ENCODE data around the gene TMTC3. TPM values are rescaled to one million over a fixed set of nuclear protein-coding genes. Genes with fewer than 3 reads are reported as not detected.

The TMTC3 gene
- total and polyA plus RNA-seq, 2 experiments from 2014 or later: 17.7 to 53.8 TPM

DNA sequence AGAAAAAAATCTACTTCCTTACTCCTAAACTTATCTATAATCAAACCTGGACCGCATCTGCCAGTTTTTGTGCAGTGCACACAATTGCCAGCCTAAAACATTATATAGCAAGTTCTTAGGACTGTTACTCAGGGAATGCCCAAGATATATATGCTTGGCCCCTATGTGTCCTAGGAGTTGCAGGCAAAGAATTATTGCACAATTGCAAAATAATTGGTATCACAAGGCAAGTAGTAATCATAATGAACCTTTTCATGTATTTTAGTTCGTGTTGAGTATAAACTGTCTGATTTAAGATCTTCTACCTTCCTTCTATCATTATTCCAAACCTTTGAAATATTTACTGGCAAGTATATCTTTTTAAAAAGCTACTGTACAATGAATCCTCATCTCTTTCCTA is 45.5 kb downstream of the TMTC3 start:
- no peaks in the 10 kb centered on the region for H3K27me3 ChIP-seq (ENCODE audit: insufficient read depth)
- Mint-ChIP-seq H3K36me3 (ENCODE audit: low read depth) (peaks cover 33% of the 10 kb centered on the region), H3K4me1 (peaks cover 3% of the 10 kb centered on the region; the same call in 1 of the 3 replicates), H3K27ac (no peak overlapping the region), H3K27me3 (ENCODE audit: insufficient read depth, low read depth, poor library complexity) (no peaks in the 10 kb centered on the region), H3K4me3 (no peak overlapping the region), H3K9me3 (0 out of 3 replicates have a peak, but pooled peaks cover 3% of the 10 kb centered on the region)
- H3K9me2 ChIP-seq (ENCODE audit: insufficient read depth): no peaks in the 10 kb centered on the region
- H3K4me3 ChIP-seq: no peak overlapping the region
- H4K20me1 ChIP-seq (replicated peaks; ENCODE audit: insufficient read depth): no peaks in the 10 kb centered on the region
- no peak overlapping the region for H2AFZ ChIP-seq
- no peak overlapping the region for H3K27ac ChIP-seq (ENCODE audit: low read depth)
- peaks cover 5% of the 10 kb centered on the region; the same call in 1 of the 2 replicates for H3K36me3 ChIP-seq (ENCODE audit: insufficient read depth)
- DNase-seq (ENCODE audit: low spot score): no peak
- H3K79me2 ChIP-seq (replicated peaks; ENCODE audit: insufficient read depth): no peaks in the 10 kb centered on the region
- TF ChIP-seq CTCF (conservative IDR thresholded peaks at IDR 0.05; ENCODE audit: low read depth in 2 of 2): no peak
- TF ChIP-seq EZH2phosphoT487 (IDR thresholded peaks at IDR 0.05; ENCODE audit: unreplicated experiment): no peak
- TF ChIP-seq STAT1 (IDR thresholded peaks at IDR 0.05; ENCODE audit: unreplicated experiment): no peak
- TF ChIP-seq, protein P1, sequence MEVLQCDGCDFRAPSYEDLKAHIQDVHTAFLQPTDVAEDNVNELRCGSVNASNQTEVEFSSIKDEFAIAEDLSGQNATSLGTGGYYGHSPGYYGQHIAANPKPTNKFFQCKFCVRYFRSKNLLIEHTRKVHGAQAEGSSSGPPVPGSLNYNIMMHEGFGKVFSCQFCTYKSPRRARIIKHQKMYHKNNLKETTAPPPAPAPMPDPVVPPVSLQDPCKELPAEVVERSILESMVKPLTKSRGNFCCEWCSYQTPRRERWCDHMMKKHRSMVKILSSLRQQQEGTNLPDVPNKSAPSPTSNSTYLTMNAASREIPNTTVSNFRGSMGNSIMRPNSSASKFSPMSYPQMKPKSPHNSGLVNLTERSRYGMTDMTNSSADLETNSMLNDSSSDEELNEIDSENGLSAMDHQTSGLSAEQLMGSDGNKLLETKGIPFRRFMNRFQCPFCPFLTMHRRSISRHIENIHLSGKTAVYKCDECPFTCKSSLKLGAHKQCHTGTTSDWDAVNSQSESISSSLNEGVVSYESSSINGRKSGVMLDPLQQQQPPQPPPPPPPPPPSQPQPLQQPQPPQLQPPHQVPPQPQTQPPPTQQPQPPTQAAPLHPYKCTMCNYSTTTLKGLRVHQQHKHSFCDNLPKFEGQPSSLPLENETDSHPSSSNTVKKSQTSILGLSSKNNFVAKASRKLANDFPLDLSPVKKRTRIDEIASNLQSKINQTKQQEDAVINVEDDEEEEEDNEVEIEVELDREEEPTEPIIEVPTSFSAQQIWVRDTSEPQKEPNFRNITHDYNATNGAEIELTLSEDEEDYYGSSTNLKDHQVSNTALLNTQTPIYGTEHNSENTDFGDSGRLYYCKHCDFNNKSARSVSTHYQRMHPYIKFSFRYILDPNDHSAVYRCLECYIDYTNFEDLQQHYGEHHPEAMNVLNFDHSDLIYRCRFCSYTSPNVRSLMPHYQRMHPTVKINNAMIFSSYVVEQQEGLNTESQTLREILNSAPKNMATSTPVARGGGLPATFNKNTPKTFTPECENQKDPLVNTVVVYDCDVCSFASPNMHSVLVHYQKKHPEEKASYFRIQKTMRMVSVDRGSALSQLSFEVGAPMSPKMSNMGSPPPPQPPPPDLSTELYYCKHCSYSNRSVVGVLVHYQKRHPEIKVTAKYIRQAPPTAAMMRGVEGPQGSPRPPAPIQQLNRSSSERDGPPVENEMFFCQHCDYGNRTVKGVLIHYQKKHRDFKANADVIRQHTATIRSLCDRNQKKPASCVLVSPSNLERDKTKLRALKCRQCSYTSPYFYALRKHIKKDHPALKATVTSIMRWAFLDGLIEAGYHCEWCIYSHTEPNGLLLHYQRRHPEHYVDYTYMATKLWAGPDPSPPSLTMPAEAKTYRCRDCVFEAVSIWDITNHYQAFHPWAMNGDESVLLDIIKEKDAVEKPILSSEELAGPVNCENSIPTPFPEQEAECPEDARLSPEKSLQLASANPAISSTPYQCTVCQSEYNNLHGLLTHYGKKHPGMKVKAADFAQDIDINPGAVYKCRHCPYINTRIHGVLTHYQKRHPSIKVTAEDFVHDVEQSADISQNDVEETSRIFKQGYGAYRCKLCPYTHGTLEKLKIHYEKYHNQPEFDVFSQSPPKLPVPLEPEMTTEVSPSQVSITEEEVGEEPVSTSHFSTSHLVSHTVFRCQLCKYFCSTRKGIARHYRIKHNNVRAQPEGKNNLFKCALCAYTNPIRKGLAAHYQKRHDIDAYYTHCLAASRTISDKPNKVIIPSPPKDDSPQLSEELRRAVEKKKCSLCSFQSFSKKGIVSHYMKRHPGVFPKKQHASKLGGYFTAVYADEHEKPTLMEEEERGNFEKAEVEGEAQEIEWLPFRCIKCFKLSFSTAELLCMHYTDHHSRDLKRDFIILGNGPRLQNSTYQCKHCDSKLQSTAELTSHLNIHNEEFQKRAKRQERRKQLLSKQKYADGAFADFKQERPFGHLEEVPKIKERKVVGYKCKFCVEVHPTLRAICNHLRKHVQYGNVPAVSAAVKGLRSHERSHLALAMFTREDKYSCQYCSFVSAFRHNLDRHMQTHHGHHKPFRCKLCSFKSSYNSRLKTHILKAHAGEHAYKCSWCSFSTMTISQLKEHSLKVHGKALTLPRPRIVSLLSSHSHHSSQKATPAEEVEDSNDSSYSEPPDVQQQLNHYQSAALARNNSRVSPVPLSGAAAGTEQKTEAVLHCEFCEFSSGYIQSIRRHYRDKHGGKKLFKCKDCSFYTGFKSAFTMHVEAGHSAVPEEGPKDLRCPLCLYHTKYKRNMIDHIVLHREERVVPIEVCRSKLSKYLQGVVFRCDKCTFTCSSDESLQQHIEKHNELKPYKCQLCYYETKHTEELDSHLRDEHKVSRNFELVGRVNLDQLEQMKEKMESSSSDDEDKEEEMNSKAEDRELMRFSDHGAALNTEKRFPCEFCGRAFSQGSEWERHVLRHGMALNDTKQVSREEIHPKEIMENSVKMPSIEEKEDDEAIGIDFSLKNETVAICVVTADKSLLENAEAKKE (CRISPR knock-in tag; IDR thresholded peaks at IDR 0.05): no peak
- no peak for TF ChIP-seq ZNF114 (CRISPR knock-in tag; IDR thresholded peaks at IDR 0.05)
- no peak for TF ChIP-seq JUNB (IDR thresholded peaks at IDR 0.05; ENCODE audit: unreplicated experiment)
- no peak for TF ChIP-seq POLR2AphosphoS5 (IDR thresholded peaks at IDR 0.05; ENCODE audit: low read depth)
- TF ChIP-seq ZNF331 (CRISPR knock-in tag; IDR thresholded peaks at IDR 0.05; ENCODE audit: low read depth): no peak
- TF ChIP-seq NANOG (IDR thresholded peaks at IDR 0.05; ENCODE audit: borderline replicate concordance): no peak
- TF ChIP-seq EZH2 (IDR thresholded peaks at IDR 0.05; ENCODE audit: low read depth, unreplicated experiment): no peak
- TF ChIP-seq CREB1 (CRISPR knock-in tag; IDR thresholded peaks at IDR 0.05; ENCODE audit: low read depth): no peak
- TF ChIP-seq REST (IDR thresholded peaks at IDR 0.05; ENCODE audit: unreplicated experiment): no peak
- no peak for TF ChIP-seq ETS1 (IDR thresholded peaks at IDR 0.05)
- H3K4me1 ChIP-seq (ENCODE audit: insufficient read depth): no peaks in the 10 kb centered on the region
- H3K4me2 ChIP-seq: no peak overlapping the region
- H3F3A ChIP-seq (replicated peaks; ENCODE audit: low read depth): no peaks in the 10 kb centered on the region
- no peak for ATAC-seq
